Stomach (tissue), 9 donors: ENCODE results near the gene KRT72. TPM values are rescaled to one million over a fixed set of nuclear protein-coding genes. Genes with fewer than 3 reads are reported as not detected.
A peak's percentile ranks its signal among the peaks of the same experiment; 100 is the strongest.

ENCODE experiments used
- DNase-seq, 2 donors: peaks; one replicate each; pipeline versions ENCODE4 v3.0.0 to v3.0.0-alpha.2; 2013 to 2019
- H3K27ac ChIP-seq, 5 donors: fragments of 200-600 bp in 4 of 5; sonication (generic) in 4 of 5; one replicate each; pipeline ENCODE4 v1.5.1; 2013 to 2019; ENCODE audit warnings: mild to moderate bottlenecking in 1 of 5, moderate library complexity in 1 of 5
- H3K27me3 ChIP-seq, 3 donors: fragments of 200-600 bp; sonication (generic); one replicate each; pipeline ENCODE4 v1.5.1; 2017 to 2019; ENCODE audit warnings: mixed run types in 1 of 3
- H3K36me3 ChIP-seq, 4 donors: fragments of 200-600 bp; sonication (generic); 1 replicate in 3 of 4; 2 replicates in 1 of 4; pipeline ENCODE4 v1.5.1; 2016 to 2019
- H3K4me1 ChIP-seq, 4 donors: fragments of 200-600 bp; sonication (generic); one replicate each; pipeline ENCODE4 v1.5.1; 2016 to 2019
- H3K4me3 ChIP-seq, 4 donors: fragments of 200-600 bp; sonication (generic) in 3 of 4; one replicate each; pipeline ENCODE4 v1.5.1; 2016 to 2019; ENCODE audit warnings: mild to moderate bottlenecking in 1 of 4
- H3K9me3 ChIP-seq, 4 donors: fragments of 200-600 bp; sonication (generic); one replicate each; pipeline ENCODE4 v1.5.1; 2016 to 2019
- EP300 ChIP-seq: sonication (generic); formaldehyde crosslinking; IDR thresholded peaks from one replicate; pipeline ENCODE4 v1.6.1; 2017; ENCODE audit warnings: antibody characterized with exemption
- POLR2A ChIP-seq, 4 donors: fragments of 450-650 bp; IDR thresholded peaks; one replicate each; pipeline ENCODE4 v1.6.1; 2016; ENCODE audit warnings: antibody characterized with exemption in 4 of 4, control low read depth in 2 of 4, mild to moderate bottlenecking in 1 of 4, moderate library complexity in 1 of 4
- POLR2AphosphoS5 ChIP-seq, 3 donors: sonication (generic); formaldehyde crosslinking; IDR thresholded peaks; one replicate each; pipeline ENCODE4 v1.6.1; 2016; ENCODE audit warnings: antibody characterized with exemption in 3 of 3
- WGBS, 5 donors: extraction: QIAGEN DNeasy Blood & Tissue Kit in 3 of 5; methylation state at CpG; one replicate each; pipeline versions ENCODE4 v1.1.5 to v1.1.7; 2013 to 2018; 5-methylcytosine and 5-hydroxymethylcytosine counted together
- intact Hi-C: fragments of 100-400 bp; cut with DNase I; formaldehyde crosslinking; loops from one replicate; pipeline ENCODE4 v1.15.1; 2023; ENCODE audit warnings: low total_unique reads
- polyA plus RNA-seq, 3 donors: library from polyadenylated mRNA; stranded (reverse); fragments of 200-250 nt; gene quantifications; one replicate each; pipeline ENCODE4 v1.2.3, GENCODE V29; 2013
- total RNA-seq, 5 donors: library from RNA; depleted of rRNA; stranded (reverse); fragments of >200 nt; gene quantifications; one replicate each; pipeline versions ENCODE4 v1.1.0 to v1.2.3, GENCODE V29; 2014 to 2016
- TF ChIP-seq, protein P1 (sequence below), 7 experiments: fragments of 450-650 bp in 4 of 7; fragments of 200-600 bp in 3 of 7; sonication (generic) in 3 of 7; IDR thresholded peaks; one replicate each; pipeline ENCODE4 v1.5.1; 2016 to 2019; ENCODE audit warnings: antibody characterized with exemption in 7 of 7, control low read depth in 2 of 7, mild to moderate bottlenecking in 1 of 7
- donor health status: healthy with polysubstance abuse.
- donor health status: Bipolar disorder and iron deficiency.
- donor health status: healthy.

The KRT72 gene
- total and polyA plus RNA-seq, 8 donors, result not detected

DNA sequence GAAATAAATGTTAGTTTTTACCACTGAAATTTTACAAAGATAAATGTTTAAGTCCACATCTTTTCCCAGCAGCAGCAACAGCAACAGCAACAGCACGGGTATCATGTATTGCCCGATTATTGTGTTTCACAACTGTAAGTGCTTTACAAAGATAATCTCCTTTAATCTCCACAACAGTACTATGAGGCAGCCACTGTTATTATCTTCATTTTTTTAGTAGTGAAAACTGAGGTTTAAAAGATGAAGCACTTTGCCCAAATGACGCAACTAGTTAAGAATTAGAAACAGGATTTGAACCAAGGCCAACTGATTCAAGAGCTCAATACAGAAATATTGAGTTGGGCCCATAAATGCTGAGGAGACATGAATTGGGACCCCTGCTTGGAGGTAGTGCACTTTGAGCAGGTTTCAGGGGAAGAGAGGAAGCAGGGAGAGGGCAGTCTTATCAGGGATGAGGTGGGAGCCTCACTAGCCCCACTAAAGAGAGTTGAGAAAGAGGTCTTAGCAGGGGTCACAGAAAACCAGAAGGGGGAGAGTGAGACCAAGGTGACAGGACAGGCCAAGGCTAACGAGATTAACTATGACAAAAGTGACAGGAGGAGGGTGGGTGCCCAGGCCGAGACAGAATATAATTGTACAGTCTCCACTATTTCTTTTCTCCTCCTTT lies 35.5 kb upstream of the KRT72 start:
- peaks cover 0 to 13% (median 0%) of the 10 kb centered on the region in 4 donors for H3K4me1 ChIP-seq
- H3K4me3 ChIP-seq, result no peak overlapping the region
- no peak for DNase-seq
- no peak overlapping the region for H3K27ac ChIP-seq
- TF ChIP-seq POLR2AphosphoS5 (IDR thresholded peaks at IDR 0.05) (no peak), POLR2A (IDR thresholded peaks at IDR 0.05) (no peak), EP300 (no peak)
- TF ChIP-seq, protein P1, sequence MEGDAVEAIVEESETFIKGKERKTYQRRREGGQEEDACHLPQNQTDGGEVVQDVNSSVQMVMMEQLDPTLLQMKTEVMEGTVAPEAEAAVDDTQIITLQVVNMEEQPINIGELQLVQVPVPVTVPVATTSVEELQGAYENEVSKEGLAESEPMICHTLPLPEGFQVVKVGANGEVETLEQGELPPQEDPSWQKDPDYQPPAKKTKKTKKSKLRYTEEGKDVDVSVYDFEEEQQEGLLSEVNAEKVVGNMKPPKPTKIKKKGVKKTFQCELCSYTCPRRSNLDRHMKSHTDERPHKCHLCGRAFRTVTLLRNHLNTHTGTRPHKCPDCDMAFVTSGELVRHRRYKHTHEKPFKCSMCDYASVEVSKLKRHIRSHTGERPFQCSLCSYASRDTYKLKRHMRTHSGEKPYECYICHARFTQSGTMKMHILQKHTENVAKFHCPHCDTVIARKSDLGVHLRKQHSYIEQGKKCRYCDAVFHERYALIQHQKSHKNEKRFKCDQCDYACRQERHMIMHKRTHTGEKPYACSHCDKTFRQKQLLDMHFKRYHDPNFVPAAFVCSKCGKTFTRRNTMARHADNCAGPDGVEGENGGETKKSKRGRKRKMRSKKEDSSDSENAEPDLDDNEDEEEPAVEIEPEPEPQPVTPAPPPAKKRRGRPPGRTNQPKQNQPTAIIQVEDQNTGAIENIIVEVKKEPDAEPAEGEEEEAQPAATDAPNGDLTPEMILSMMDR (IDR thresholded peaks at IDR 0.05), result no peak
- no peaks in the 10 kb centered on the region for H3K9me3 ChIP-seq
- WGBS, 5 donors, result 57 to 73% (median 60%) methylated on average over 5 of the region's 5 CpGs
- peaks cover 0 to 4% (median 0%) of the 10 kb centered on the region in 3 donors for H3K27me3 ChIP-seq
- intact Hi-C loops, result no loop called here
- H3K36me3 ChIP-seq, result no peaks in the 10 kb centered on the region

GRCh38 chr12:52636189-52636588 lies 34.9 kb upstream of the KRT72 start:
- no peak overlapping the region for H3K4me3 ChIP-seq
- no peak for DNase-seq
- intact Hi-C loops, result no loop called here

DNA sequence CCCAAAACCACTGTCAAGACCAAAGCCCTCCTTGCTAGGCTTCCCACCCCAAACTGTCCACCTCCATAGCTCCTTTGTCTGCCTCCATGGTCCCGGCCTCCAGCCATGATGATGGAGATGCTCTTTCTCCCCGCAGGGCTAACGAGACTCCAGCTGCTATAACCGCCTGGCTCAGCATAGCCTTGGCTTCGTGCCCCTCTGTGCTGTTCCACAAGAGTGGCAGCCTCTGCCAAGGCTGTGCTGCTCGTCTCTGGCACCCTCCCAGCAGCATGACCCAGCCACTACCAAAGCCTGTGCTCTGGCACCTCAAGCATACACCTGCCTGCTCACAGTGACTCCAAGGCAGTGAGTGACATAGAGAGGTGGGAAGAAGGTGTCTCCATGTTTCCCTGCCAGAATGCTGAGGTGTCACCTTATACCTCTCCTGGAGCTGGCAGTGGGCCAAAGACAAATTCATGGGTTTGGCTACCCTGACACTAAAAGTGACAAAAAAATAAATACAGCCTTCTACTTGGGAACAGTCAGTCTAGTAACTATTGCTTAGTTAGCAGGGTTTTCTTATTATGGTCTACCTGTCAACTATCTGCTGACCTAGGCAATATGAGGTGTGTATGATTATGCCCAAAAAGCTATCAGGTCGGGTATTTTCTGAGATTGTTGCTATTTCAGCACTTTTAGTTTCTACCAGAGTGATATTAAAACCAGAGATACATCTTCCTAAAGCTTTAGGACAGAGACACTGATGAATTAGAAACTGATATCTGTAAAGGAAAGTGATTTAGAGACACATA lies 33.2 kb upstream of the KRT72 start:
- DNase-seq, result peak in 1 of 2 donors; percentile 73
- no peaks in the 10 kb centered on the region for H3K9me3 ChIP-seq
- WGBS, 5 donors, result 35 to 54% (median 41%) methylated on average over 6 to 7 of the region's 7 CpGs
- H3K4me1 ChIP-seq, result peaks cover 0 to 13% (median 0%) of the 10 kb centered on the region in 4 donors
- no peak overlapping the region for H3K4me3 ChIP-seq
- H3K27me3 ChIP-seq, result no peaks in the 10 kb centered on the region
- TF ChIP-seq EP300, result no peak
- intact Hi-C loops, result no loop called here
- H3K27ac ChIP-seq, result no peak overlapping the region
- no peaks in the 10 kb centered on the region for H3K36me3 ChIP-seq

More at GRCh38 chr12:52636189-52636588, 34.9 kb upstream of the KRT72 start:
- 65 to 76% (median 69%) methylated on average over 6 of the region's 6 CpGs for WGBS, 5 donors
- TF ChIP-seq, protein P1 (IDR thresholded peaks at IDR 0.05), result no peak
- no peak for TF ChIP-seq EP300
- no peak for TF ChIP-seq POLR2AphosphoS5 (IDR thresholded peaks at IDR 0.05)
- H3K9me3 ChIP-seq, result no peaks in the 10 kb centered on the region
- H3K36me3 ChIP-seq, result no peaks in the 10 kb centered on the region
- peaks cover 0 to 13% (median 0%) of the 10 kb centered on the region in 4 donors for H3K4me1 ChIP-seq
- H3K27ac ChIP-seq, result no peak overlapping the region
- H3K27me3 ChIP-seq, result no peaks in the 10 kb centered on the region

GRCh38 chr12:52633383-52633782 lies 32.1 kb upstream of the KRT72 start:
- intact Hi-C loops, result no loop called here

More at GRCh38 chr12:52633383-52633782, 32.1 kb upstream of the KRT72 start:
- H3K36me3 ChIP-seq, result no peaks in the 10 kb centered on the region
- no peaks in the 10 kb centered on the region for H3K27me3 ChIP-seq
- WGBS, 5 donors, result 46 to 66% (median 62%) methylated on average over 4 of the region's 4 CpGs
- H3K27ac ChIP-seq, result no peak overlapping the region
- no peaks in the 10 kb centered on the region for H3K9me3 ChIP-seq
- H3K4me3 ChIP-seq, result no peak overlapping the region
- peak in 1 of 2 donors; percentile 34 for DNase-seq
- H3K4me1 ChIP-seq, result peaks cover 0 to 13% (median 0%) of the 10 kb centered on the region in 4 donors
- TF ChIP-seq, protein P1 (IDR thresholded peaks at IDR 0.05), result no peak
- TF ChIP-seq POLR2AphosphoS5 (IDR thresholded peaks at IDR 0.05), result no peak
- no peak for TF ChIP-seq EP300
- TF ChIP-seq POLR2A (IDR thresholded peaks at IDR 0.05), result no peak
